ENCODE measurements around the gene UCK2.

The UCK2 gene

DNA sequence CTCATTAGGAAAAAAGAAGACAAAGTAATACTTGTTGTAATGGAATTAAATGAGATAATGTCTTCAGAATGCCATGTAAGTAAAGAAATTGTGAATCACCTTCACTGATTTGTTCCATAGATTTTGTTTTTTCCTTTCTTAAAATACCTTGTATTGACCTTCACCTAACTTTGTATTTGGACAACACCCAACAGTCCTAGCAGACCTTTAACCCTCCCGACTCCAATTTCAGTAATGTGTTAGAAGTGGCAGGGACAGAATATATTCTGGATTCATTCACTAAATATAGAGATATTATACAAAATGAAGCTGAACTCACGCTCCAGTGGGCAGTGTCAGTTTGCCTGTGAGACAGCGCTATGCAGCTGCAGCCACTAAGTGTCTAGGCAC is 57.9 kb downstream of the UCK2 start:
- no peak for DNase-seq (ENCODE audit: low read depth)
- TF ChIP-seq, protein P1, sequence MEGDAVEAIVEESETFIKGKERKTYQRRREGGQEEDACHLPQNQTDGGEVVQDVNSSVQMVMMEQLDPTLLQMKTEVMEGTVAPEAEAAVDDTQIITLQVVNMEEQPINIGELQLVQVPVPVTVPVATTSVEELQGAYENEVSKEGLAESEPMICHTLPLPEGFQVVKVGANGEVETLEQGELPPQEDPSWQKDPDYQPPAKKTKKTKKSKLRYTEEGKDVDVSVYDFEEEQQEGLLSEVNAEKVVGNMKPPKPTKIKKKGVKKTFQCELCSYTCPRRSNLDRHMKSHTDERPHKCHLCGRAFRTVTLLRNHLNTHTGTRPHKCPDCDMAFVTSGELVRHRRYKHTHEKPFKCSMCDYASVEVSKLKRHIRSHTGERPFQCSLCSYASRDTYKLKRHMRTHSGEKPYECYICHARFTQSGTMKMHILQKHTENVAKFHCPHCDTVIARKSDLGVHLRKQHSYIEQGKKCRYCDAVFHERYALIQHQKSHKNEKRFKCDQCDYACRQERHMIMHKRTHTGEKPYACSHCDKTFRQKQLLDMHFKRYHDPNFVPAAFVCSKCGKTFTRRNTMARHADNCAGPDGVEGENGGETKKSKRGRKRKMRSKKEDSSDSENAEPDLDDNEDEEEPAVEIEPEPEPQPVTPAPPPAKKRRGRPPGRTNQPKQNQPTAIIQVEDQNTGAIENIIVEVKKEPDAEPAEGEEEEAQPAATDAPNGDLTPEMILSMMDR (conservative IDR thresholded peaks at IDR 0.05; ENCODE audit: low read depth, low read length), result no peak
- no peak overlapping the region for H3K4me3 ChIP-seq (ENCODE audit: low read length)

DNA sequence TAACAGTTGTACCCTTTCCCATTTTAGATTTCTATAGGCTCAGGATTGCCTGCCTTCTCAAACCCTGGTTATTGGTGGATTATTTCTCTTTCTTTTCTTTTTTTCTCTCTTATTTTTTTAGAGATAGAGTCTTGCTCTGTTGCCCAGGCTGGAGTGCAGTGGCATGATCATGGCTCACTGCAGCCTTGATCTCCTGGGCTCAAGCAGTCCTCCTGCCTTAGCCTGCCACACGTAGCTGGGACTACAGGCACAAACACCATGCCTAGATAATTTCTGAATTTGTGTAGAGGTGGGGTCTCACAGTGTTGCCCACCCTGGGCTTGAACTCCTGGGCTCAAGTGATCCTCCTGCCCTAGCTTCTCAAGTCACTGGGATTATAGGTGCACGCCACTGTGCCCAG is 58.8 kb downstream of the UCK2 start:
- DNase-seq (ENCODE audit: low read depth), result no peak
- H3K4me3 ChIP-seq (ENCODE audit: low read length), result no peak overlapping the region
- TF ChIP-seq, protein P1 (conservative IDR thresholded peaks at IDR 0.05; ENCODE audit: low read depth, low read length), result no peak

DNA sequence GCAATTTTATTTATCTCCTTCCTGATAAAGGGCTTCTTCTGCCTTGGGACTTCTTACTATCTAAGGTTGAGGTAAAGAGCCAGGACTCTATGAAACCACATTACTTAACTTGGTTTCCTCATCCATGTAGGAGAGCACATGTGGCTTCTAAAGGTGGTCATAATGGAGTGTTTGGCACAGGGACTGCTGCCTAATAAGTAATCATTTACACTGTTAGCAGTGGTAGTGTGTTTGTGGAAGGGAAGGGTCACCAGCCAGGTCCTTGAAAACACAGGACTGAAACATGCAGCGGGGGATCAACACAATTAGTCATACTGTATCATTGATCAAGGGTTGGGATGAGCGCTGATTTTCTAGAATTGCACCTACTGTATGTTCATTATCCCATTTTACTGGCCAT is 59.6 kb downstream of the UCK2 start:
- H3K4me3 ChIP-seq (ENCODE audit: low read length), result no peak overlapping the region
- TF ChIP-seq, protein P1 (conservative IDR thresholded peaks at IDR 0.05; ENCODE audit: low read depth, low read length), result no peak
- DNase-seq (ENCODE audit: low read depth), result no peak

DNA sequence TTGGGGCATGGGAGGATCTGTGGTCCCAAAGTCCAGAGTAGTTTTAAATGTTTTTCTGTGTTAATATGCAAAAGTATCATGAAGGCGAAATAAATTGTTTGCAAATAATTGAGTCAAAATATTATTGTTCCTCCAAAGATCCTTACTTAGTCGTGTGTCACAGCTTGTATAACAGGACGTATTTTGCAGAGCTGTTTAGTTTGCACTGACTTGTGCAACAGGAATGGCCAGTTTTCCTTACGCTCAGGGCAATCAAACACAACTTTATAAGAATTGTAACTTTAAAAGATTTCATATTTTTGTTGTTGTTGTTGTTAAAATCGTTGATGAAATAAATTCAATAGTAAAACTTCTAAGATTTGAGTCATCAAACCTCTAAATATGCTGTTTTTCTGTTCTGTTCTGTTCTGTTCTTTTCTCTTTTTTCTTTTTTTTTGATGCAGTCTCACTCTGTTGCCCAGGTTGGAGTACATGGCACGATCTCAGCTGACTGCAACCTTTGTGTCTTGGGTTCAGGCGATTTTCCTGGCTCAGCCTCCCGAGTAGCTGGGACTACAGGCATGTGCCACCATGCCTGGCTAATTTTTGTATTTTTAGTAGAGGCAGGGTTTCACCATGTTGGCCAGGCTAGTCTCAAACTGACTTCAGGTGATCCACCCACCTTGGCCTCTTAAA is 60.6 kb downstream of the UCK2 start:
- no peak overlapping the region for H3K4me3 ChIP-seq (ENCODE audit: low read length)
- TF ChIP-seq, protein P1 (conservative IDR thresholded peaks at IDR 0.05; ENCODE audit: low read depth, low read length), result no peak
- DNase-seq (ENCODE audit: low read depth), result no peak

DNA sequence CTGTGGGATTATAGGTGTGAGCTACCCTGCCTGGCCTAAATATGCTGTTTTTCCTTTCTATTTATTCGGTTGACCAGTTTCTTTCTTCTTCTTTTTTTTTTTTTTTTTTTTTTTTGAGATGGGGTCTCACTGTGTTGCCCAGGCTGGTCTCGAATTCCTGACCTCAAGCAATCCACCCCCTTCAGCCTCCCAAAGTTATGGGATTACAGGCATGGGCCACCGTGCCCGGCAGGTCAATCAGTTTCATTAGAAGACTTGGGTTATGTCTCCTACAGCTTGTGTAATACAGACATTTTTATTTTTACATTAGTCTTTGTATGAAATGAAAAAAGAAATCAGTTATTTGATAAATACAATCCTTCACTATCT is 61.1 kb downstream of the UCK2 start:
- no peak for DNase-seq (ENCODE audit: low read depth)
- TF ChIP-seq, protein P1 (conservative IDR thresholded peaks at IDR 0.05; ENCODE audit: low read depth, low read length), result no peak
- H3K4me3 ChIP-seq (ENCODE audit: low read length), result no peak overlapping the region

DNA sequence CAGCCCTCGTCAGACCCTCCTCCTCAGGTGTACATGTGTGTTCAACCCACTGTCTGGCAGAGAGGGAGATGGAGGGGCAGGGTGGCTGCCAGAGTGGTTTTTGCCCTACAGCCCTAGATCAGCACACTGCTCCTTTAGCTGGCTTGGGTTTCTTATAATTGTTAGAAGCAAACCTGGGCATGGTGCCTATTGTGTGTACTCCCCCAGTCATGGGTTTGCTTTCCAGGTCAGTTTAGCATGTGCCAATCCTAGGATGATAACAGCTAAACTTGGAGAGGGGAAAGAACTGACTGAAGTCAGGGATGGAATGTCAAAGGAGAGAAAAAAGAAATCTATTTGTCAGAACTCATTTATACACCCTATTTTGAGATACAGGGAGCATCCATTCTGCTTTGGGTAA is 63.3 kb downstream of the UCK2 start:
- no peak overlapping the region for H3K4me3 ChIP-seq (ENCODE audit: low read length)
- TF ChIP-seq, protein P1 (conservative IDR thresholded peaks at IDR 0.05; ENCODE audit: low read depth, low read length), result no peak
- DNase-seq (ENCODE audit: low read depth), result no peak

DNA sequence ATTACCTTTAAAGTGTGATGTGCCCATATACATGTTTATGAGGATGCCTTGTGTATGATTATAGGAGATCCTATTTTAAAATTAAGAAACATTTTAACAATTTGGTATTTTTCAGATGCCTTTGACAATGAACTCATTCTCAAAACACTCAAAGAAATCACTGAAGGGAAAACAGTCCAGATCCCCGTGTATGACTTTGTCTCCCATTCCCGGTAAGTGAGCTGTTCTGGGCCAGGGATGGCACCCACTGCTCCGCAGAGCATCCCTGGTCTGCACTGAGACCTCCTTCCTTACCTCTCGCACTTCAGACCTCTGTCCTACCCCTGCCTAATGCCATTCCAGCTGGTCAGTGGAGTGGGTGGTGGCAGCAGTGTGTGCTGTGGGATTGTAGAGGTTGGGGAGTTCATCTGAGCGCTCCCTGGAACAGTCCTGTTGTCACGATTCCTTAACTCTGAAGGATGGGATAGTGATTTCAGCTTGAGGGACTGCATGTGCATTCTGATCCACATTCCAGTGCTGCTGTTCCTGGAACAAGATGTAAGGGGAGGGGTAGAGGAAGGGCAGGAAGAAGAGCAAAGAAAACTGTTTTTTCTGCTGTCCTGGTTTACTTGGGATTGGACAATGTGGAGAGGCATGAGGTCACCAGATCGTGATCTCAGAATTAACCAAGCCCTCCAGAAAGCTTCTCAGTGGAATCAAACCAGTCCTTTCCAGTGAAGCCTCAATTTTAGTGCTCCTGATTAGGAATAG is 63.9 kb downstream of the UCK2 start:
- no peak for DNase-seq (ENCODE audit: low read depth)
- TF ChIP-seq, protein P1 (conservative IDR thresholded peaks at IDR 0.05; ENCODE audit: low read depth, low read length), result no peak
- no peak overlapping the region for H3K4me3 ChIP-seq (ENCODE audit: low read length)
